Kidney epithelial cell (primary cell): Measurements from ENCODE around the gene CHMP2B. TPM values are rescaled to one million over a fixed set of nuclear protein-coding genes. Genes with fewer than 3 reads are reported as not detected.

ENCODE experiments used
- DNase-seq: peaks from one replicate; pipeline ENCODE4 v3.0.0-alpha.2; 2010; ENCODE audit warnings: low read depth
- H3K27me3 ChIP-seq: 2 replicates; pipeline ENCODE4 v1.6.0; 2011; ENCODE audit warnings: low read length; ENCODE audit not compliant: control insufficient read depth, insufficient read depth
- H3K36me3 ChIP-seq: 2 replicates; pipeline ENCODE4 v1.5.1; 2011; ENCODE audit warnings: low read length; ENCODE audit not compliant: control insufficient read depth, insufficient read depth
- H3K4me3 ChIP-seq: 2 replicates; pipeline ENCODE4 v1.5.1; 2011; ENCODE audit warnings: low read depth, mild to moderate bottlenecking, control low read depth, low read length
- total RNA-seq: library from RNA; depleted of rRNA; stranded (reverse); fragments of >200 nt; gene quantifications from 2 replicates; pipeline ENCODE4 v1.2.3, GENCODE V29; 2015
- TF ChIP-seq, protein P1 (sequence below): IDR thresholded peaks from 2 replicates; pipeline ENCODE4 v1.5.1; 2011; ENCODE audit warnings: mild to moderate bottlenecking, moderate library complexity, low read length, control low read depth, inconsistent platforms; ENCODE audit not compliant: insufficient read depth, poor library complexity, severe bottlenecking

CHMP2B gene
- total RNA-seq, 1 donor from 2014 or later, result 58.2 TPM

DNA sequence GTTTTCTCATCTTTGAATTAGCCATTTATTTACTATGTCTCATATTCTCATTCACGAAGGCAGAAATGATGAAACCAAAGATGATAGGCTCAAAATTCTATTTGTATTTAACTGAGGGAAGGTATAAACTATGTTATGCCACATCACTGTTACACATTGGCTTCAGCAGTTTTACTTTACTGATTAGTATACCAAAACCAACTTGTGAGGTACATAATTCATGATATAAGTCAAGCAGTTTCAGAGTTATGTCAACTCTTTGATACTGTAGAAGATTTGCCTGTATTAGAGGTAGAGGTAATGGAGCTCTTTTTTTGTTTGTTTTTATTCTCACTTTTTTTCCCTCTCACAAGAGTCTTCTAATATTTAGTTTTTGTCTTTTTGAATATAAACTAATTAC, 22.9 kb downstream of the CHMP2B start:
- no peak for DNase-seq
- TF ChIP-seq, protein P1, sequence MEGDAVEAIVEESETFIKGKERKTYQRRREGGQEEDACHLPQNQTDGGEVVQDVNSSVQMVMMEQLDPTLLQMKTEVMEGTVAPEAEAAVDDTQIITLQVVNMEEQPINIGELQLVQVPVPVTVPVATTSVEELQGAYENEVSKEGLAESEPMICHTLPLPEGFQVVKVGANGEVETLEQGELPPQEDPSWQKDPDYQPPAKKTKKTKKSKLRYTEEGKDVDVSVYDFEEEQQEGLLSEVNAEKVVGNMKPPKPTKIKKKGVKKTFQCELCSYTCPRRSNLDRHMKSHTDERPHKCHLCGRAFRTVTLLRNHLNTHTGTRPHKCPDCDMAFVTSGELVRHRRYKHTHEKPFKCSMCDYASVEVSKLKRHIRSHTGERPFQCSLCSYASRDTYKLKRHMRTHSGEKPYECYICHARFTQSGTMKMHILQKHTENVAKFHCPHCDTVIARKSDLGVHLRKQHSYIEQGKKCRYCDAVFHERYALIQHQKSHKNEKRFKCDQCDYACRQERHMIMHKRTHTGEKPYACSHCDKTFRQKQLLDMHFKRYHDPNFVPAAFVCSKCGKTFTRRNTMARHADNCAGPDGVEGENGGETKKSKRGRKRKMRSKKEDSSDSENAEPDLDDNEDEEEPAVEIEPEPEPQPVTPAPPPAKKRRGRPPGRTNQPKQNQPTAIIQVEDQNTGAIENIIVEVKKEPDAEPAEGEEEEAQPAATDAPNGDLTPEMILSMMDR, result no peak

DNA sequence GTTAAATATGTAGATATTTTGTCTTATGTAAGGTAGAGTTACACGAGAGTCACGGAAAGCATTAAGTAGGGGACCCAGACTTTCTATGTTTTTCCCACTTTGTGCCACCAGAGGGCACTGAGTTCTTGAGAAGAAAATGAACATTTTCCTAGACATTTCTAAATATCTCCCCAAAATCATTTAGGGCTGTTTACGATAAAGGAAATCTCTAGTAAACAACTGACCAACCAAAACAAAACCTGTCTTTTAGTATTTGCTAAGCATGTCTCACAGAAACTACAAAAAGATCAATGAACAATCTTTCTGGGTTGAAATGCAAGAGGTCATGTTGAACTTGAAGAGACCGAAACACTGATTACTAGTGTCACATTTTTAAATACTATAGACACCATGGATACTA, 33.2 kb downstream of the CHMP2B start:
- Histone ChIP-seq H3K4me3 (no peak overlapping the region), H3K36me3 (no peaks in the 10 kb centered on the region), H3K27me3 (no peaks in the 10 kb centered on the region)
- TF ChIP-seq, protein P1, result peak; percentile 71
- DNase-seq, result peak; percentile 16

More for the DNA sequence above, 22.9 kb downstream of the CHMP2B start:
- no peaks in the 10 kb centered on the region for H3K27me3 ChIP-seq
- H3K36me3 ChIP-seq, result no peaks in the 10 kb centered on the region
- H3K4me3 ChIP-seq, result no peak overlapping the region

DNA sequence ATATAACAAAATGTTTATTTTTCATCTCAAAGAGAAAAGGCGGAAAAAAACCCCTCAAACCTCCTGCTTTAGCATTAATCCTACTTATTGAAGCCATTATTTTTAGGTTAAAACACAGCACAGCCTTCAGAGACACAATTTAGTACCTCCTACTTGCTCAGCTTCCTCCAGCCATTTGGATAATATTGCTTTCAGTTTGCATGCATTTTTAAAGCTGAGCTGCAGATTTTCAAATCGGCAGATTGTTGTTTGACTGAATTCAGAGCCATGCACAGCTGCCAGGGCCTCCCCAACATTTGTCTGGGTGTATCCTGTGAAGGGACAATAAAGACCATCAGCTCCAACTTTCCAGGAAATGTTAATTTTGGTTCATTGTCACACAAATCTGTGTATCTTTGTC, 34.8 kb downstream of the CHMP2B start:
- TF ChIP-seq, protein P1, result no peak
- Histone ChIP-seq H3K36me3 (no peaks in the 10 kb centered on the region), H3K4me3 (no peak overlapping the region), H3K27me3 (no peaks in the 10 kb centered on the region)
- no peak for DNase-seq

DNA sequence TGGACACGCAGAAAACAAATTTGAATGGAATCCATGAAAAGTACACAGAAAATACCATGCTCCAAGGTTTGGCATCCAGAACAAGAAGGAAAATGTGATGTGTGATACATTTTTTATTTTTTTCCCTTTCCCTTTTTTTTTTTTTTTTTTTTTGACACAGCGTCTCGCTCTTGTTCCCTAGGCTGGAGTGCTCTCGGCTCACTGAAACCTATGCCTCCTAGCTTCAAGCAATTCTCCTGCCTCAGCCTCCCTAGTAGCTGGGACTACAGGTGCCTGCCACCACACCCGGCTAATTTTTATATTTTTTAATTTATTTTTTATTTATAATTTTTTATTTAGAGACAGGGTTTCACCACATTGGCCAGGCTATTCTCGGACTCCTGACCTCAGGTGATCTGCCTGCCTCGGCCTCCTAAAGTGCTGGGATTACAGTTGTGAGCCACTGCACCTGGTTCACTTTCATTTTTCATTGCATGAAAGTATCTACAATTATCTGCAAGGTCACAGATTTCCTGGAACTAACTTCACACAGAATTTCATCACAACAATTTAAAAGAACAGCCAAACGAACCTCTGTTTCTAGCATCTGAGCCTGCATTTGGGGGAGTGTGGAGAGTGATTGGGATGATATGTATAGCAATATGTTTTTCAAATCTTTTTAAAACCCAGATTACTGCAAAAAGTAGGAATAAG, 41.0 kb downstream of the CHMP2B start:
- H3K4me3 ChIP-seq, result no peak overlapping the region
- TF ChIP-seq, protein P1, result no peak
- no peaks in the 10 kb centered on the region for H3K36me3 ChIP-seq
- no peaks in the 10 kb centered on the region for H3K27me3 ChIP-seq
- no peak for DNase-seq

DNA sequence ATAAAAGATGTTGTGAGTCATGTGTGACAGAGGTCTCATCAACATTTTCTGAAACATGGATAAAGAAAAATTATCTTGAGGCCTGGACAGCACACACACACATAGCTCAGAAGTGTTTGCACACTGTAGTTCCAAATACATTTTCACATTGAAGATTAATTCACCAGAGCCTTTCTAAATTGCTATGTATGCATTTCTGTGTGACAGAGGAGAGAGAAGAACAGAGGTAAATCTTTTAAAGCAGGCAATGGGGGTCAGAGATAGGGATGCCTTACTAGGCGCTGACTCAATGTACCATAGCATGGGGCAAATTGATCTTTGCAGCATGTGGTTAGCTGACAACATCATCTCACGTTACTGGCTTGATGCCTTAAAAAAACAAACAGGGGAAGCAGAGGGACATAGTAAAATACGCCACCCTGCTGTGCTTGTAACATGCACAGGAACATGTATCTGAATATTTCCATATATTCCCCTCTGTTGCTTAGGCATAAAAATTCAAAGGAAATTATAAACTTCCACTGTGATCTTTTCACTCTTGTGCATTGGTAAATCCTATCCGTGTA, 41.6 kb downstream of the CHMP2B start:
- DNase-seq, result no peak
- no peaks in the 10 kb centered on the region for H3K27me3 ChIP-seq
- no peak overlapping the region for H3K4me3 ChIP-seq
- H3K36me3 ChIP-seq, result no peaks in the 10 kb centered on the region
- TF ChIP-seq, protein P1, result no peak

DNA sequence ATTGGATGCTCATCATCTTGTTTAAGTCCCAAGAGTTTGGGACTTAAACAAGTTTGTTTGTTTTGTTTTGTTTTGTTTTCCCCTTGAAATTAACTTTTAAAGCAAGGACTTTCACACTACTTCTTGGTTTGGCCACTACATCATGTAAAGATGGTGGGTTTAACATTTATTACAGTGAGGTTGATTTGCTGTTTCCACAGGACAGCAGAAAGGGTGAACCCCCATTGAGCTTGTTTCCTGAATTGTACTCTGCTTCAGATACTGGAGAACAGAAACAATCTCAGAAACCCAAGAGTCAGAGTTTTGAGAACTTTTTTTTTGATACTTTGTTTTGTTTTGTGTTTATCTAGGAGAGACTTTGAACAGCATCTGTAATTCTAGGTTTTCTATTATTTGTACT, 42.6 kb downstream of the CHMP2B start:
- Histone ChIP-seq H3K36me3 (no peaks in the 10 kb centered on the region), H3K4me3 (no peak overlapping the region), H3K27me3 (no peaks in the 10 kb centered on the region)
- TF ChIP-seq, protein P1, result no peak
- no peak for DNase-seq
